Heart left ventricle (tissue), 13 donors: ENCODE data around the gene PLA2G12B.

Source experiments
- CTCF ChIP-seq, 12 donors: fragments of 200-600 bp; sonication (generic) in 4 of 12; IDR thresholded peaks; one replicate each; pipeline versions ENCODE4 v1.5.0 to v1.8.0; 2018 to 2022; ENCODE audit warnings: antibody characterized with exemption in 12 of 12, mild to moderate bottlenecking in 5 of 12
- POLR2A ChIP-seq, 2 donors: fragments of 450-650 bp; IDR thresholded peaks; one replicate each; pipeline ENCODE4 v1.6.1; 2017; ENCODE audit warnings: antibody characterized with exemption in 2 of 2, mild to moderate bottlenecking in 2 of 2, moderate library complexity in 2 of 2
- donor health status: ischemic (EF 13 %, LVEDD 7.1; RV severe dilation, severe dysfunction).
- donor health status: DM: no; HTN: yes; CAD: no.
- donor health status: DM: no; HTN: no; CAD: no.
- donor health status: ischemic (EF 25% LVEDD 6.9; RV normal size, moderate dysfunction).
- donor health status: ischemic (EF 25% LVEDD 5.7; RV mildly dilated, moderate dysfunction).
- donor health status: ischemic (EF 35%, LVEDD 5.7; RV mildly dilated, moderate dysfunction).
- donor health status: nonischemic (EF 11% LVEDD 7.7; RV severe dilation, severe dysfunction).
- donor health status: DM: yes; HTN: yes; CAD: no.
- donor health status: PGD.
- donor health status: ischemic (EF 29% LVEDD 5.4; RV normal size, mild dysfunction).
- donor health status: nonischemic (EF 23%, LVEDD 6.1; RV moderate dilation, normal function).

GRCh38 chr10:72918352-72918751 lies 36.3 kb downstream of the PLA2G12B start:
- TF ChIP-seq CTCF (IDR thresholded peaks at IDR 0.05) (no peak), POLR2A (IDR thresholded peaks at IDR 0.05) (no peak)
